CD14-positive monocyte (primary cell): Measurements from ENCODE around the gene GULP1. TPM values are rescaled to one million over a fixed set of nuclear protein-coding genes. Genes with fewer than 3 reads are reported as not detected.

Source experiments
- DNase-seq, 3 donors: peaks; one replicate each; pipeline ENCODE4 v3.0.0-alpha.2; 2011 to 2022
- H2AFZ ChIP-seq: 2 replicates; pipeline ENCODE4 v1.6.0; 2012; ENCODE audit warnings: mild to moderate bottlenecking, low read depth, low read length, inconsistent platforms; ENCODE audit not compliant: insufficient read depth, poor library complexity, severe bottlenecking
- H3K27ac ChIP-seq, 2 donors: 1 replicate in 1 of 2; 2 replicates in 1 of 2; pipeline ENCODE4 v1.5.1; 2012 to 2013; ENCODE audit warnings: low read length in 2 of 2, control low read depth in 1 of 2, inconsistent platforms in 1 of 2, low read depth in 1 of 2, mild to moderate bottlenecking in 1 of 2
- H3K27me3 ChIP-seq, 2 donors: one replicate each; pipeline versions ENCODE4 v1.6.0 to v1.6.1; 2011 to 2013; ENCODE audit warnings: low read length in 2 of 2; ENCODE audit not compliant: control insufficient read depth in 2 of 2, insufficient read depth in 2 of 2
- H3K36me3 ChIP-seq, 2 donors: replicated peaks in 1 of 2; 1 replicate in 1 of 2; 2 replicates in 1 of 2; pipeline versions ENCODE4 v1.5.1 to v1.6.1; 2012 to 2013; ENCODE audit warnings: low read length in 2 of 2, control low read depth in 1 of 2, inconsistent platforms in 1 of 2, mild to moderate bottlenecking in 1 of 2; ENCODE audit not compliant: insufficient read depth in 2 of 2, control insufficient read depth in 1 of 2
- H3K4me1 ChIP-seq, 2 donors: 1 replicate in 1 of 2; 2 replicates in 1 of 2; pipeline versions ENCODE4 v1.5.1 to v1.6.1; 2012 to 2013; ENCODE audit warnings: low read length in 2 of 2, control low read depth in 1 of 2, inconsistent platforms in 1 of 2, mild to moderate bottlenecking in 1 of 2, moderate library complexity in 1 of 2; ENCODE audit not compliant: insufficient read depth in 2 of 2, control insufficient read depth in 1 of 2
- H3K4me2 ChIP-seq: replicated peaks from 2 replicates; pipeline ENCODE3; 2012; ENCODE audit warnings: low read length, moderate library complexity, mild to moderate bottlenecking; ENCODE audit not compliant: poor library complexity, severe bottlenecking; ENCODE audit errors: extremely low read depth
- H3K4me3 ChIP-seq, 3 experiments: fragments of 200-600 bp in 1 of 3; sonication (generic) in 1 of 3; replicated peaks in 1 of 3; 1 replicate in 2 of 3; 2 replicates in 1 of 3; pipeline ENCODE4 v1.5.1; 2011 to 2013; ENCODE audit warnings: low read length in 3 of 3, mild to moderate bottlenecking in 3 of 3, control low read depth in 2 of 3, low read depth in 2 of 3, inconsistent platforms in 1 of 3, moderate library complexity in 1 of 3
- H3K79me2 ChIP-seq: 2 replicates; pipeline ENCODE4 v1.6.0; 2012; ENCODE audit warnings: mild to moderate bottlenecking, control low read depth, inconsistent platforms, low read length, moderate library complexity; ENCODE audit not compliant: insufficient read depth
- H3K9ac ChIP-seq: 2 replicates; pipeline ENCODE4 v1.6.0; 2017; ENCODE audit warnings: low read length, mild to moderate bottlenecking; ENCODE audit not compliant: insufficient read depth, poor library complexity, severe bottlenecking
- H3K9me3 ChIP-seq, 2 donors: replicated peaks in 1 of 2; 1 replicate in 1 of 2; 2 replicates in 1 of 2; pipeline versions ENCODE4 v1.5.1 to v1.6.1; 2012 to 2013; ENCODE audit warnings: low read length in 2 of 2, control low read depth in 1 of 2; ENCODE audit not compliant: control insufficient read depth in 1 of 2, insufficient read depth in 1 of 2
- H4K20me1 ChIP-seq: 2 replicates; pipeline ENCODE4 v1.6.0; 2012; ENCODE audit warnings: mild to moderate bottlenecking, low read length, control low read depth, moderate library complexity; ENCODE audit not compliant: insufficient read depth
- H3K27ac Mint-ChIP-seq, 7 donors: one replicate each; pipeline ENCODE4 v1.8.0; 2020; ENCODE audit warnings: mild to moderate bottlenecking in 7 of 7, mixed read lengths in 7 of 7, moderate library complexity in 6 of 7, inconsistent platforms in 2 of 7
- H3K27me3 Mint-ChIP-seq, 3 donors: one replicate each; pipeline ENCODE4 v1.8.0; 2021 to 2022; ENCODE audit warnings: low read depth in 3 of 3, mild to moderate bottlenecking in 3 of 3, mixed read lengths in 3 of 3, moderate library complexity in 3 of 3, inconsistent platforms in 1 of 3
- H3K36me3 Mint-ChIP-seq, 2 donors: one replicate each; pipeline ENCODE4 v1.8.0; 2020; ENCODE audit warnings: mixed read lengths in 2 of 2, inconsistent platforms in 1 of 2, mild to moderate bottlenecking in 1 of 2
- H3K4me1 Mint-ChIP-seq: one replicate; pipeline ENCODE4 v1.8.0; 2020; ENCODE audit warnings: mild to moderate bottlenecking, mixed read lengths
- H3K4me3 Mint-ChIP-seq, 2 donors: one replicate each; pipeline ENCODE4 v1.8.0; 2020; ENCODE audit warnings: mild to moderate bottlenecking in 2 of 2, mixed read lengths in 2 of 2, moderate library complexity in 1 of 2
- H3K9me3 Mint-ChIP-seq, 7 donors: one replicate each; pipeline ENCODE4 v1.8.0; 2020 to 2022; ENCODE audit warnings: mixed read lengths in 7 of 7, mild to moderate bottlenecking in 6 of 7, moderate library complexity in 6 of 7, inconsistent platforms in 2 of 7
- WGBS: methylation state at CpG from one replicate; pipeline ENCODE4 v1.1.5; 2013; ENCODE audit warnings: missing lambda C conversion rate; ENCODE audit not compliant: insufficient coverage; 5-methylcytosine and 5-hydroxymethylcytosine counted together
- intact Hi-C, 2 donors: fragments of 100-400 bp; cut with micrococcal nuclease; formaldehyde crosslinking; loops; one replicate each; pipeline versions ENCODE4 v1.15.0 to v1.15.1; 2023
- polyA plus RNA-seq, 3 donors: library from polyadenylated mRNA; depleted of rRNA in 1 of 3; unstranded in 2 of 3; stranded (reverse) in 1 of 3; fragments of 300-500 nt in 2 of 3; fragments of >200 nt in 1 of 3; fragmentation: Illumina TruSeq in 2 of 3; gene quantifications; 1 replicate in 2 of 3; 2 replicates in 1 of 3; pipeline ENCODE4 v1.2.3, GENCODE V29; 2012 to 2021
- TF ChIP-seq, protein P1 (sequence below): fragments of 200-600 bp; IDR thresholded peaks from one replicate; pipeline ENCODE4 v1.8.0; 2022; ENCODE audit warnings: antibody characterized with exemption, mild to moderate bottlenecking

Gene GULP1
- polyA plus RNA-seq, 3 donors = not detected

DNA sequence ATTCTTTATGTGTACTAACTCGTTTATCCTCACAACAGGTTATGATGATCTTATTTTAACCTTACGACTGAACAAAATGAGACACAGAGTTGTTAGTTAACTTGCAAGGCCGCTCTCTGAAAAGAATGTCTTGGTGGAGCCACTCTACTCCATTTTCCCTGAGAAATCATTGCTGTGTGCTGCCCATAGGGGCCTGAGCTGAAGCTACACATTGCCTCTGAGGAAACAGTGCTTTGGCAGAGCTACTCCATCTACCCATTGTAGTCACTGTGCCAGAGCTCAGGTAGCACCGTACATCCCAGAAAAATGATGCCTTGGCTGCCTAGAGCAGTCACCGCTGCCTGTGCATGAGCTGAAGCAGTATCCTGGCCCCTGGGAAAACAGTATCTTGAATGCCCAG, 61.6 kb downstream of the GULP1 start:
- Histone ChIP-seq H2AFZ (no peak overlapping the region), H3K79me2 (no peaks in the 10 kb centered on the region), H3K9ac (no peak overlapping the region), H3K27me3 (no peaks in the 10 kb centered on the region), H4K20me1 (no peaks in the 10 kb centered on the region), H3K9me3 (peaks cover 5 to 9% of the 10 kb centered on the region in 2 donors), H3K4me1 (no peaks in the 10 kb centered on the region), H3K4me3 (no peak overlapping the region), H3K36me3 (no peaks in the 10 kb centered on the region), H3K27ac (no peak overlapping the region), H3K4me2 (no peak overlapping the region)
- TF ChIP-seq, protein P1, sequence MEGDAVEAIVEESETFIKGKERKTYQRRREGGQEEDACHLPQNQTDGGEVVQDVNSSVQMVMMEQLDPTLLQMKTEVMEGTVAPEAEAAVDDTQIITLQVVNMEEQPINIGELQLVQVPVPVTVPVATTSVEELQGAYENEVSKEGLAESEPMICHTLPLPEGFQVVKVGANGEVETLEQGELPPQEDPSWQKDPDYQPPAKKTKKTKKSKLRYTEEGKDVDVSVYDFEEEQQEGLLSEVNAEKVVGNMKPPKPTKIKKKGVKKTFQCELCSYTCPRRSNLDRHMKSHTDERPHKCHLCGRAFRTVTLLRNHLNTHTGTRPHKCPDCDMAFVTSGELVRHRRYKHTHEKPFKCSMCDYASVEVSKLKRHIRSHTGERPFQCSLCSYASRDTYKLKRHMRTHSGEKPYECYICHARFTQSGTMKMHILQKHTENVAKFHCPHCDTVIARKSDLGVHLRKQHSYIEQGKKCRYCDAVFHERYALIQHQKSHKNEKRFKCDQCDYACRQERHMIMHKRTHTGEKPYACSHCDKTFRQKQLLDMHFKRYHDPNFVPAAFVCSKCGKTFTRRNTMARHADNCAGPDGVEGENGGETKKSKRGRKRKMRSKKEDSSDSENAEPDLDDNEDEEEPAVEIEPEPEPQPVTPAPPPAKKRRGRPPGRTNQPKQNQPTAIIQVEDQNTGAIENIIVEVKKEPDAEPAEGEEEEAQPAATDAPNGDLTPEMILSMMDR = no peak
- Mint-ChIP-seq H3K36me3 (no peaks in the 10 kb centered on the region), H3K4me3 (no peak overlapping the region), H3K4me1 (no peaks in the 10 kb centered on the region), H3K9me3 (peaks cover 2 to 7% (median 4%) of the 10 kb centered on the region in 7 donors), H3K27ac (peak overlapping the region in 1 of 7 donors; percentile 11), H3K27me3 (peaks cover 0 to 1% (median 0%) of the 10 kb centered on the region in 3 donors)
- intact Hi-C loops = no loop called here
- WGBS = 100% methylated on average over 3 of the region's 5 CpGs
- no peak for DNase-seq

DNA sequence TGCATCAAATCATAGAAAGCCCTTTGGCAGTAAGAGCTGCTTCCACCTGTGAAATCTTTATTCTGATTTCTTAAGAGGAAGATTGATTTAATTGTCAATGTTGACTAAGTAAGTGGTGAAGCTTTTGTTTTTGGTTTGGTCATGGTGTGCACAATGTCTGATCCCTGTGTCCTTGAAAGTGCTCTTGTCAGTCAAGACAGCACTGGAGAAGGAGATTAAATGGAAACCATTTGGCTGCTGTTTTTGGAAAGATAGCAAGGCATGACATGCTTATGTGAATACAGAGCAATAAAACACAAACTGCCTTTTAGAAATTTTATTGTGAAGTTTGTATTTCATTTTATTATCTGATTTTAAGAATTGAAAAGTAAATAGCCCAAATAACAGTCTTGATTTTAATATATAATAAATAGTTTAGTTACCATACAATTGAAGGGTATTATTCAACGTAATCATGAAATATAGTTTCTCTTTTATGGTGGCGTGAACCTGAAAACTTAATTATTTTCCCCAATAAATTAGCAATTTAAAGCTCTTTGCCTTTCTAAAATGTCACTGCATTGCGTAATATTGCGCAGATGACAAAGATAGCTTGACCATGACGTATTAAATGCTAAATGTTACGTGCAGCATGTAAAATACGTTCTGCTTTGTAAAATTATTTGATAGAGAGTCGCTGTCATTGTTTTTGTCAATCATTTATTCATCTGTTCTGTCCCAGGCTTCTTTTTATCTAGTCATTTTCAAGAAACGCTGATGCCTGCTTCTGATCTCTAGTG, 69.0 kb downstream of the GULP1 start:
- no peaks in the 10 kb centered on the region for H3K27me3 ChIP-seq
- TF ChIP-seq, protein P1 = no peak
- no peak overlapping the region for H3K9ac ChIP-seq
- intact Hi-C loops = no loop called here
- no peak overlapping the region for H3K4me2 ChIP-seq
- no peaks in the 10 kb centered on the region for H3K79me2 ChIP-seq
- Mint-ChIP-seq H3K27ac (no peak overlapping the region), H3K4me3 (no peak overlapping the region), H3K4me1 (no peaks in the 10 kb centered on the region), H3K36me3 (no peaks in the 10 kb centered on the region), H3K27me3 (no peaks in the 10 kb centered on the region), H3K9me3 (peaks cover 0 to 2% (median 0%) of the 10 kb centered on the region in 7 donors)
- H3K36me3 ChIP-seq = no peaks in the 10 kb centered on the region
- WGBS = 89% methylated on average over 5 of the region's 9 CpGs
- H3K4me1 ChIP-seq = no peaks in the 10 kb centered on the region
- no peak overlapping the region for H3K27ac ChIP-seq
- no peak for DNase-seq
- no peak overlapping the region for H2AFZ ChIP-seq
- H3K4me3 ChIP-seq = no peak overlapping the region
- no peaks in the 10 kb centered on the region for H4K20me1 ChIP-seq
- no peaks in the 10 kb centered on the region for H3K9me3 ChIP-seq
